ENCODE results near the gene KLHL30.

GRCh38 chr2:238164906-238165287 is 26.4 kb downstream of the KLHL30 start:
- TF ChIP-seq, protein P1, sequence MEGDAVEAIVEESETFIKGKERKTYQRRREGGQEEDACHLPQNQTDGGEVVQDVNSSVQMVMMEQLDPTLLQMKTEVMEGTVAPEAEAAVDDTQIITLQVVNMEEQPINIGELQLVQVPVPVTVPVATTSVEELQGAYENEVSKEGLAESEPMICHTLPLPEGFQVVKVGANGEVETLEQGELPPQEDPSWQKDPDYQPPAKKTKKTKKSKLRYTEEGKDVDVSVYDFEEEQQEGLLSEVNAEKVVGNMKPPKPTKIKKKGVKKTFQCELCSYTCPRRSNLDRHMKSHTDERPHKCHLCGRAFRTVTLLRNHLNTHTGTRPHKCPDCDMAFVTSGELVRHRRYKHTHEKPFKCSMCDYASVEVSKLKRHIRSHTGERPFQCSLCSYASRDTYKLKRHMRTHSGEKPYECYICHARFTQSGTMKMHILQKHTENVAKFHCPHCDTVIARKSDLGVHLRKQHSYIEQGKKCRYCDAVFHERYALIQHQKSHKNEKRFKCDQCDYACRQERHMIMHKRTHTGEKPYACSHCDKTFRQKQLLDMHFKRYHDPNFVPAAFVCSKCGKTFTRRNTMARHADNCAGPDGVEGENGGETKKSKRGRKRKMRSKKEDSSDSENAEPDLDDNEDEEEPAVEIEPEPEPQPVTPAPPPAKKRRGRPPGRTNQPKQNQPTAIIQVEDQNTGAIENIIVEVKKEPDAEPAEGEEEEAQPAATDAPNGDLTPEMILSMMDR (conservative IDR thresholded peaks at IDR 0.05 in 1 of 2, IDR thresholded peaks at IDR 0.05 in 1 of 2; ENCODE audit: extremely low read depth in 1 of 2, insufficient read depth in 1 of 2, low read depth in 1 of 2, low read length in 2 of 2): no peak
- no peak for TF ChIP-seq EZH2 (IDR thresholded peaks at IDR 0.05; ENCODE audit: borderline replicate concordance, low read length)

Measured in mammary epithelial cell (primary cell).